Esophagus squamous epithelium (tissue), 4 donors: ENCODE data around the gene HOXB9.

Experiments used
- CTCF ChIP-seq, 6 experiments: fragments of 450-650 bp in 4 of 6; fragments of 200-600 bp in 2 of 6; sonication (generic) in 2 of 6; IDR thresholded peaks; one replicate each; pipeline ENCODE4 v1.5.1; 2016 to 2019; ENCODE audit warnings: antibody characterized with exemption in 6 of 6, mild to moderate bottlenecking in 4 of 6, moderate library complexity in 4 of 6
- POLR2A ChIP-seq, 4 donors: fragments of 450-650 bp; IDR thresholded peaks; one replicate each; pipeline ENCODE4 v1.6.1; 2017; ENCODE audit warnings: antibody characterized with exemption in 4 of 4, mild to moderate bottlenecking in 4 of 4, moderate library complexity in 3 of 4

- no peak for TF ChIP-seq CTCF (IDR thresholded peaks at IDR 0.05)
- no peak for TF ChIP-seq POLR2A (IDR thresholded peaks at IDR 0.05)
Observed at GRCh38 chr17:48637323-48638260, 11.4 kb upstream of the HOXB9 start.
